B cell (primary cell): ENCODE measurements around the gene PNPO.
"Not testable (repeated sequence)": the region's sequence is repeated elsewhere in the genome, so short reads cannot be mapped to it uniquely, and the experiment has no call there.

Experiments used
- EZH2 ChIP-seq: IDR thresholded peaks from 2 replicates; pipeline ENCODE4 v1.6.1; 2012; ENCODE audit warnings: borderline replicate concordance, low read depth, mild to moderate bottlenecking, moderate library complexity, low read length; ENCODE audit not compliant: insufficient read depth, poor library complexity, severe bottlenecking
- TF ChIP-seq, protein P1 (sequence below): fragments of 200-600 bp; IDR thresholded peaks from one replicate; pipeline ENCODE4 v1.8.0; 2022; ENCODE audit warnings: antibody characterized with exemption, mild to moderate bottlenecking

DNA sequence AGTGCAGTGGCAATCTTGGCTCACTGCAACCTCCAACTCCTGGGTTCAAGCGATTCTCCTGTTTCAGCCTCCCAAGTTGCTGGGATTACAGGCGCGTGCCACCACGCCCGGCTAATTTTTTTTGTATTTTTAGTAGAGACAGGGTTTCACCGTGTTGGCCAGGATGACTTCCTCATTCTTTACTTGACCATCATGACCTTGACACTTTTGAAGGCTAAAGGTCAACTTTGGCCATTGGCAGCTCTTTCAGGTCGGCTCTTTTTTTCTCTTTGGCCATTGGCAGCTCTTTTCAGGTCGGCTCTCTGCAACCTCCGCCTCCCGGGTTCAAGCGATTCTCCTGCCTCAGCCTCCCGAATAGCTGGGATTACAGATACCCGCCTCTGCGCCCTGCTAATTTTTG lies 21.5 kb upstream of the PNPO start:
- TF ChIP-seq, protein P1, sequence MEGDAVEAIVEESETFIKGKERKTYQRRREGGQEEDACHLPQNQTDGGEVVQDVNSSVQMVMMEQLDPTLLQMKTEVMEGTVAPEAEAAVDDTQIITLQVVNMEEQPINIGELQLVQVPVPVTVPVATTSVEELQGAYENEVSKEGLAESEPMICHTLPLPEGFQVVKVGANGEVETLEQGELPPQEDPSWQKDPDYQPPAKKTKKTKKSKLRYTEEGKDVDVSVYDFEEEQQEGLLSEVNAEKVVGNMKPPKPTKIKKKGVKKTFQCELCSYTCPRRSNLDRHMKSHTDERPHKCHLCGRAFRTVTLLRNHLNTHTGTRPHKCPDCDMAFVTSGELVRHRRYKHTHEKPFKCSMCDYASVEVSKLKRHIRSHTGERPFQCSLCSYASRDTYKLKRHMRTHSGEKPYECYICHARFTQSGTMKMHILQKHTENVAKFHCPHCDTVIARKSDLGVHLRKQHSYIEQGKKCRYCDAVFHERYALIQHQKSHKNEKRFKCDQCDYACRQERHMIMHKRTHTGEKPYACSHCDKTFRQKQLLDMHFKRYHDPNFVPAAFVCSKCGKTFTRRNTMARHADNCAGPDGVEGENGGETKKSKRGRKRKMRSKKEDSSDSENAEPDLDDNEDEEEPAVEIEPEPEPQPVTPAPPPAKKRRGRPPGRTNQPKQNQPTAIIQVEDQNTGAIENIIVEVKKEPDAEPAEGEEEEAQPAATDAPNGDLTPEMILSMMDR, result not testable (repeated sequence)
- not testable (repeated sequence) for TF ChIP-seq EZH2
